ENCODE measurements around the gene HOXB5.
A peak's percentile ranks its signal among the peaks of the same experiment; 100 is the strongest.

Gene HOXB5

GRCh38 chr17:48629411-48629759 lies 35.8 kb upstream of the HOXB5 start:
- DNase-seq (ENCODE audit: low read depth in 2 of 3, low spot score in 1 of 3), result no peak

- DNase-seq (ENCODE audit: low read depth in 2 of 3, low spot score in 1 of 3), result no peak
Measured at GRCh38 chr17:48628649-48629410, 35.3 kb upstream of the HOXB5 start.

- DNase-seq (ENCODE audit: low read depth in 2 of 3, low spot score in 1 of 3), result no peak
Measured at GRCh38 chr17:48627623-48628521, 34.3 kb upstream of the HOXB5 start.

- DNase-seq (ENCODE audit: low read depth in 2 of 3, low spot score in 1 of 3), result no peak
Measured at GRCh38 chr17:48627118-48627597, 33.6 kb upstream of the HOXB5 start.

GRCh38 chr17:48626245-48627117 lies 32.9 kb upstream of the HOXB5 start, which contains the start of gene HOXB9:
Gene HOXB9 (minus strand): TSS chr17:48626358. CDS start chr17:48626269, 89 bp downstream.
- no peak for DNase-seq (ENCODE audit: low read depth in 2 of 3, low spot score in 1 of 3)

DNA sequence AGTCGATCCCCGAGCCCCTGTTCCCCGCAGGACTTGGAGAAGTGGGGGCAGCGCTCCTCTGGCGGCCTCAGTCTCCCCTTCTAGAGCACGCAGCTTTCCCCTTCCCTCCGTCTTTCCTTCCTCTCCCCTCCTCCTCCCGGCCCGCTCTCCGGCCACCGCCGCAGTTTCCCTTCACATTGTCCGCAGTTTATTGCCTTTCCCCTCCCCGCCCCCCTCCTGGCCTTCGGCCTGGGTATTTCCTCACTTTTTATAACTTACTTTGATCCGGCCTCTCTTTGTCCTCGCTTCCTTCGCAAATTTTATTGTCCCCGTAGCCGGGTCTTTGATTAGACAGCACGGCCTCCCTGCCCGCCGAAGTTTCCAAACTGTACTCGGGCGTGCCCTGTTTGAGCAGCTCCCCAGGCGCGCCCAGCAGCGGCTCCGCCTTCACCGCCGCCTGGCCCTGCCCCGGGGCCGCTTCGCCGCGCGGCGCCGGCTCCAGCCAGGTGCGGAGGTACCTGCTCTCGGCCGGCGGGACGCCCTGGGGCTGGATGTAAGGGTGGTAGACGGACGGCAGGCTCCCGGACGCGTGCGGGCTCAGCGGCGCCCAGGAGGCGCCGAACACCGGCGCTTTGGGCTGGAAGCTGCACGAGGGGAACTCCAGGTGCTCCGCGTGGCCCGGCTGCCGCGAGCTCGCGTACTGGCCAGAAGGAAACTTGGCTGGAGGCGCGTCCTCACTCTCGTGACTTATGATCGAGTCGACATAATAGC lies 32.1 kb upstream of the HOXB5 start:
- no peak for DNase-seq (ENCODE audit: low read depth in 2 of 3, low spot score in 1 of 3)

- DNase-seq (ENCODE audit: low read depth in 2 of 3, low spot score in 1 of 3), result no peak
Measured at GRCh38 chr17:48624544-48625494, 31.2 kb upstream of the HOXB5 start.

GRCh38 chr17:48624118-48624517 lies 30.5 kb upstream of the HOXB5 start:
- no peak for DNase-seq (ENCODE audit: low read depth in 2 of 3, low spot score in 1 of 3)

GRCh38 chr17:48623583-48623982 lies 30.0 kb upstream of the HOXB5 start:
- no peak for DNase-seq (ENCODE audit: low read depth in 2 of 3, low spot score in 1 of 3)

DNA sequence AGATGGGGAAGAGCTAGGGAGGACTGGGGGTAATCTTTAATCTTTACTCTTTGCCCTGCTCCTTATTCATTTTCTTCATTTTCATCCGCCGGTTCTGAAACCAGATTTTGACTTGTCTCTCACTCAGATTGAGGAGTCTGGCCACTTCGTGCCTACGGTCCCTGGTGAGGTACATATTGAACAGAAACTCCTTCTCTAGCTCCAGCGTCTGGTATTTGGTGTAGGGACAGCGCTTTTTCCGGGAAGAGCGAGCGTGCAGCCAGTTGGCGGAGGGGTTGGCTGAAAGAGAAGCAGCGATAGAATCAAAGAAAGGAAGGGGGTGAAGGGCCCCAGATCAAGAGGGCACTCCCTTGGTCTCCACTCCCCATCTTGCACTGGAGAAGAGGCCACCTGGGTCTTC lies 29.3 kb upstream of the HOXB5 start:
- no peak for DNase-seq (ENCODE audit: low read depth in 2 of 3, low spot score in 1 of 3)

DNA sequence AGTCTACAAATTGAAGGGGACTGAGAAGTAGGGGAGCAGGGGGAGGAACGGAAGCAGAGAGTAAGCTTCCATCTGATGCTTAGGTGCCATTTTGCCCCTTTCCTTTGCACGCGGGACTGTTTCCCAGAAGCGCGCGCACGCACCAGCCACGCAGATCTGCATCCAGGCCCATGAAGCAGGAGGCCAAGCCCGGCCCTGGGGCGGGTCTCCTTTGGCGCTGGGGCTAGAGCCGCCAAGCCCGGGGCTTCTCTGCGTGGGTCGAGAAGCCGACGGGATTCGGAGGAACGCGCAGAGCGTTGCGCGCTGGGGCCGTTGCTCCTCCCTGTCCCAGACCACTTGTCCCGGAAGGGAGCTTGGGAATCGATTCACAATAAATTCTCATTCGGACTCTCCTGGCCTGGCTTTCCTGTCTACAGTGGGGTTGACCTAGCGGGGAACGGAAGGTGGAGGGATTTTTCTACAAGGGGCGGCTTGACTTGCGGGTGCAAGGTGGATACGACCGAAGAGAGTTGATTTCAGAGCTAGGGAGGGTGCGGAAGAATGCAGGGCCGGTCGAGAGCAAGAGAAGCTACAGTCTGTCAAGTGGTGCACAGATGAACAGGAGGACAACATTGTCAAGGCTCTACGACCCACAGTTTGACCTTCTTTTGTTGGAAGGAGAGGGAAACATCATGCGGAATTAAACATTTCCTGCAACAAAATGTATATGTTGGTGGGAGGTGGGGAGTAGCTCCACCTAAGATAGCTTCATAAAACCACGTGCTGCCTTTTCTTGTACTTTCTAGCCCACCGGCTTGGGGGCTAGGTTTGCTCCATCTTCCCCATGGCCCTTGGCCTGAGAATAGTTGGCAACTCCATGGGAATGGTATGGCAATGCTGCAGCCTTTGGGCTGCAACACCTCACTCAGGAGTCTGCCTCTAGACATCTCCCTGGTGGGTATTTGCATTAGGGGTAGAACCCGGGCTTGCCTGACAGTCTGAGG lies 28.1 kb upstream of the HOXB5 start:
- DNase-seq (ENCODE audit: low read depth in 2 of 3, low spot score in 1 of 3), result no peak

DNA sequence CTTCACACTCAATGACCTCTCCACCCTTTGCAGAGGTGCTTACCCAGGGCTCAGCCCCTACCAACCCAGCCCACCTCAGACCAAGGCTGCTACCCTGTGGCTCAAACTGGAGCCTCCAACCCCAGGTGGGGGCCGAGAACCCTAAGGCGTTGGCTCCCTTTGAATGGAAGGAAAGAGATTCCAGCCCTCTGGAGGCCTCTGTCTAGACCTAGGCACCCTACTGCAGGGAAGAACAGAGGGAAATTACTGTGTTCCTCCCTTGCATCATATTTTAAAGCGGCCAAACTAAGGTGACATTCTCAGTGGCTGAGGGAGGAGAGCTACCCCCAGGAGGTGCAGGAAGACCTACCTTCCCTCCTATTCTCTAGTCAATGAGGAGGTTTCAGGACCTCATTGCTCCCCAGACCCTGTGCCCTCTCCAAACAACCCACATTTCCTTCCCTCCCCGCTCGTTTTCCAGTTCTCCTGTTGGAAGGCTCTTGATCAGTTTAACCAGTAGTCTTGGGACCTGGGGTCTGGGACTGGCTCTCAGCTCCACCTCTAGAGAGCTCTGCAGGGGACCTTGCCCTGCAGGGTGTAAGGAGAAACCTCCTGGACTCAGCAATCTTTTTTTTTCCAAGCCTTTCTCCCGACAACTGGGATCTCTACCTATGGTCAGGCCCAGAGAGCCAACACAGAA lies 27.0 kb upstream of the HOXB5 start:
- no peak for DNase-seq (ENCODE audit: low read depth in 2 of 3, low spot score in 1 of 3)

GRCh38 chr17:48619826-48620449 lies 26.4 kb upstream of the HOXB5 start:
- no peak for DNase-seq (ENCODE audit: low read depth in 2 of 3, low spot score in 1 of 3)

GRCh38 chr17:48618256-48618896 lies 24.8 kb upstream of the HOXB5 start:
- DNase-seq (ENCODE audit: low read depth in 2 of 3, low spot score in 1 of 3), result peak; percentile 70 to 88 (median 79)

GRCh38 chr17:48617471-48618255 lies 24.1 kb upstream of the HOXB5 start:
- no peak for DNase-seq (ENCODE audit: low read depth in 2 of 3, low spot score in 1 of 3)
